ENCODE data around the gene CSNK1E. TPM values are rescaled to one million over a fixed set of nuclear protein-coding genes. Genes with fewer than 3 reads are reported as not detected.

CSNK1E gene
- polyA plus RNA-seq, 1 donor, result 115 TPM

GRCh38 chr22:38276166-38276565 lies 41.1 kb downstream of the CSNK1E start:
- DNase-seq (ENCODE audit: low read depth), result no peak

- no peak for DNase-seq (ENCODE audit: low read depth)
Measured at GRCh38 chr22:38273135-38273826, 44.0 kb downstream of the CSNK1E start.

- no peak for DNase-seq (ENCODE audit: low read depth)
Measured at GRCh38 chr22:38272373-38273134, 44.7 kb downstream of the CSNK1E start, which contains the start of gene TMEM184B. TSS of gene TMEM184B (minus strand) at chr22:38273010. CDS start at chr22:38247961, 25,049 bp downstream.

- no peak for DNase-seq (ENCODE audit: low read depth)
Measured at GRCh38 chr22:38271927-38272372, 45.3 kb downstream of the CSNK1E start.

GRCh38 chr22:38271101-38271500 lies 46.1 kb downstream of the CSNK1E start:
- DNase-seq (ENCODE audit: low read depth), result no peak

GRCh38 chr22:38270091-38270992 lies 46.9 kb downstream of the CSNK1E start:
- DNase-seq (ENCODE audit: low read depth), result no peak

- DNase-seq (ENCODE audit: low read depth), result no peak
Measured at GRCh38 chr22:38269466-38269865, 47.8 kb downstream of the CSNK1E start.

- no peak for DNase-seq (ENCODE audit: low read depth)
Measured at GRCh38 chr22:38267086-38267485, 50.1 kb downstream of the CSNK1E start.

GRCh38 chr22:38266120-38266519 lies 51.1 kb downstream of the CSNK1E start:
- DNase-seq (ENCODE audit: low read depth), result no peak

- no peak for DNase-seq (ENCODE audit: low read depth)
Measured at GRCh38 chr22:38264322-38264843, 52.9 kb downstream of the CSNK1E start.

- DNase-seq (ENCODE audit: low read depth), result no peak
Measured at GRCh38 chr22:38262051-38262795, 55.0 kb downstream of the CSNK1E start.

- no peak for DNase-seq (ENCODE audit: low read depth)
Measured at GRCh38 chr22:38260761-38261681, 56.2 kb downstream of the CSNK1E start.

GRCh38 chr22:38259370-38259769 lies 57.9 kb downstream of the CSNK1E start:
- no peak for DNase-seq (ENCODE audit: low read depth)

- no peak for DNase-seq (ENCODE audit: low read depth)
Measured at GRCh38 chr22:38258895-38259294, 58.3 kb downstream of the CSNK1E start.

- no peak for DNase-seq (ENCODE audit: low read depth)
Measured at GRCh38 chr22:38257650-38258250, 59.5 kb downstream of the CSNK1E start.

GRCh38 chr22:38257181-38257580 lies 60.1 kb downstream of the CSNK1E start:
- peak; percentile 81 for DNase-seq (ENCODE audit: low read depth)

GRCh38 chr22:38255697-38256096 lies 61.5 kb downstream of the CSNK1E start:
- no peak for DNase-seq (ENCODE audit: low read depth)

GRCh38 chr22:38251341-38251692 lies 65.9 kb downstream of the CSNK1E start:
- no peak for DNase-seq (ENCODE audit: low read depth)

GRCh38 chr22:38250643-38251340 lies 66.4 kb downstream of the CSNK1E start:
- DNase-seq (ENCODE audit: low read depth), result no peak

All from forelimb muscle (tissue), 1 donor.